GM12878 (cell line): ENCODE results near the gene METTL23. TPM values are rescaled to one million over a fixed set of nuclear protein-coding genes. Genes with fewer than 3 reads are reported as not detected.

ENCODE experiments used
- ATF3 ChIP-seq: IDR thresholded peaks from 2 replicates; pipeline ENCODE4 v1.6.1; 2011; ENCODE audit warnings: low read depth, mild to moderate bottlenecking, low read length, moderate library complexity, borderline replicate concordance; ENCODE audit errors: extremely low read depth
- BCL11A ChIP-seq: IDR thresholded peaks from 2 replicates; pipeline ENCODE4 v1.6.1; 2011; ENCODE audit warnings: low read depth, low read length
- BHLHE40 ChIP-seq, 2 experiments: fragments of 450-650 bp in 1 of 2; IDR thresholded peaks; 2 replicates each; pipeline ENCODE4 v1.6.1; 2011 to 2017; ENCODE audit warnings: low read depth in 2 of 2, borderline replicate concordance in 1 of 2, improper control_type of control experiment in 1 of 2, low read length in 1 of 2, mild to moderate bottlenecking in 1 of 2
- CHD1 ChIP-seq: IDR thresholded peaks from 2 replicates; pipeline ENCODE4 v1.6.1; 2012; ENCODE audit warnings: low read depth, low read length, improper control_type of control experiment
- CUX1 ChIP-seq: IDR thresholded peaks from 2 replicates; pipeline ENCODE4 v1.6.1; 2012; ENCODE audit warnings: improper control_type of control experiment, low read depth, low read length; ENCODE audit not compliant: insufficient replicate concordance
- E2F4 ChIP-seq: IDR thresholded peaks from 2 replicates; pipeline ENCODE4 v1.6.1; 2012; ENCODE audit warnings: low read depth, low read length, improper control_type of control experiment
- ELK1 ChIP-seq: IDR thresholded peaks from 2 replicates; pipeline ENCODE4 v1.6.1; 2012; ENCODE audit warnings: low read depth, low read length, improper control_type of control experiment
- HDAC2 ChIP-seq: fragments of 200-600 bp; sonication (generic); IDR thresholded peaks from 2 replicates; pipeline ENCODE4 v1.6.1; 2017
- RUNX3 ChIP-seq: IDR thresholded peaks from 2 replicates; pipeline ENCODE4 v1.6.1; 2012; ENCODE audit warnings: low read length, inconsistent platforms
- ZBTB11 ChIP-seq: fragments of 450-650 bp; formaldehyde crosslinking; IDR thresholded peaks from 2 replicates; pipeline ENCODE4 v1.5.0; 2022; ENCODE audit warnings: mild to moderate bottlenecking, missing genetic modification characterization
- ZNF384 ChIP-seq: IDR thresholded peaks from 2 replicates; pipeline ENCODE4 v1.6.1; 2012; ENCODE audit warnings: low read depth, mild to moderate bottlenecking, low read length, improper control_type of control experiment, borderline replicate concordance
- polyA plus RNA-seq, 11 experiments: library from polyadenylated mRNA; depleted of rRNA in 4 of 11; unstranded in 6 of 11; stranded (reverse) in 5 of 11; fragments of >200 nt; fragmentation: Nextera tagmentation in 4 of 11; fragmentation: Illumina TruSeq in 1 of 11; extraction: Ambion mirVana in 4 of 11; extraction: Trizol in 1 of 11; gene quantifications; 1 replicate in 1 of 11; 2 replicates in 10 of 11; pipeline versions ENCODE4 v1.2.1 to v1.2.3, GENCODE V29; 2011 to 2016; ENCODE audit warnings: inconsistent platforms in 2 of 11, missing spikeins in 2 of 11, low read depth in 1 of 11
- total RNA-seq, 4 experiments: library from RNA; depleted of rRNA in 3 of 4; stranded (reverse); fragments of >200 nt in 3 of 4; fragmentation: Illumina TruSeq in 1 of 4; extraction: Trizol in 1 of 4; gene quantifications; 2 replicates each; pipeline versions ENCODE4 v1.2.1 to v1.2.3, GENCODE V29; 2013 to 2021

The METTL23 gene
- total and polyA plus RNA-seq, 10 of the 15 experiments (the other 5 are each of a cell fraction or from before 2014, with no cell fraction given) = 25.6 to 61.5 (median 30.9) TPM

- no peak for TF ChIP-seq CUX1
- TF ChIP-seq ATF3 = no peak
- no peak for TF ChIP-seq ELK1
- no peak for TF ChIP-seq E2F4
- TF ChIP-seq ZBTB11 (CRISPR knock-in tag) = no peak
- no peak for TF ChIP-seq ZNF384
- TF ChIP-seq BCL11A = no peak
- no peak for TF ChIP-seq BHLHE40 (IDR thresholded peaks at IDR 0.05; ENCODE audit: borderline replicate concordance in 1 of 2, low read depth in 2 of 2, low read length in 1 of 2)
- no peak for TF ChIP-seq HDAC2
- no peak for TF ChIP-seq CHD1
- no peak for TF ChIP-seq RUNX3
- TF ChIP-seq, all 136 proteins: peak for 0
Measured at GRCh38 chr17:76702076-76702475, 24.6 kb upstream of the METTL23 start (continued).
